ENCODE data around the gene ZSWIM1. TPM values are rescaled to one million over a fixed set of nuclear protein-coding genes. Genes with fewer than 3 reads are reported as not detected.

The ZSWIM1 gene
- total and polyA plus RNA-seq, 2 of the 8 experiments (the other 6 are each of a cell fraction or from before 2014, with no cell fraction given), result 14.1 to 15.6 TPM

GRCh38 chr20:45848421-45848820 is 32.6 kb upstream of the ZSWIM1 start:
- no peak overlapping the region for H2AFZ ChIP-seq (ENCODE audit: low read length)
- no peak overlapping the region for H3K9ac ChIP-seq (replicated peaks in 1 of 4; ENCODE audit: extremely low read depth in 1 of 4, low read depth in 3 of 4, low read length in 3 of 4)
- no peak overlapping the region for H2BK12ac ChIP-seq (ENCODE audit: low read depth, low read length)
- no peaks in the 10 kb centered on the region for H4K20me1 ChIP-seq (replicated peaks in 1 of 2; ENCODE audit: control insufficient read depth in 1 of 2, insufficient read depth in 2 of 2, low read length in 2 of 2)
- no peak overlapping the region for H3K4ac ChIP-seq (replicated peaks; ENCODE audit: insufficient read length, low read depth, low read length)
- H3K36me3 ChIP-seq (ENCODE audit: control insufficient read depth in 2 of 4, insufficient read depth in 4 of 4, low read length in 3 of 4), result peaks cover 8 to 46% (median 10%) of the 10 kb centered on the region in 4 experiments
- H3K27me3 ChIP-seq (replicated peaks in 1 of 4; ENCODE audit: control insufficient read depth in 3 of 4, extremely low read depth in 1 of 4, insufficient read depth in 3 of 4, low read length in 3 of 4), result no peaks in the 10 kb centered on the region
- no peak overlapping the region for H2BK120ac ChIP-seq (replicated peaks; ENCODE audit: low read depth, low read length)
- no peak overlapping the region for H4K91ac ChIP-seq (replicated peaks; ENCODE audit: insufficient read length, low read length)
- H3K9me3 ChIP-seq (ENCODE audit: insufficient read depth in 2 of 2, low read depth in 1 of 2, low read length in 1 of 2), result no peaks in the 10 kb centered on the region
- no peak overlapping the region for H2BK20ac ChIP-seq (ENCODE audit: low read length)
- 92% methylated on average over 8 of the region's 8 CpGs; no CpG with 5 or more reads in 1 of the 2 experiments for WGBS, 2 experiments (ENCODE audit: extremely low coverage in 1 of 2, insufficient coverage in 1 of 2, insufficient read length in 1 of 2, insufficient replicate concordance in 2 of 2, low coverage in 1 of 2, low lambda C conversion rate in 2 of 2, missing lambda C conversion rate in 1 of 2)
- DNase-seq (ENCODE audit: low read depth in 1 of 2, low spot score in 2 of 2) (no peak), FAIRE-seq (no peak)
- peaks cover 0 to 7% of the 10 kb centered on the region in 2 experiments; a peak in 1 of 4 replicates for H3K79me2 ChIP-seq (ENCODE audit: control insufficient read depth in 1 of 2, insufficient read depth in 2 of 2, low read length in 2 of 2)
- peak overlapping the region; percentile 72; the same call in 1 of the 2 replicates for H2AK5ac ChIP-seq (ENCODE audit: low read depth, low read length)
- H3K4me2 ChIP-seq (ENCODE audit: insufficient read depth in 1 of 2, low read depth in 2 of 2, low read length in 2 of 2), result no peak overlapping the region
- ChIA-PET POLR2A (ENCODE audit: partially characterized antibody) (interaction anchor here (0.5 to 4.5 kb wide), 5 partner anchors 9 to 32 kb away, joined by 3 to 36 read pairs (median 11); partner anchors contain the start of genes SNX21 and ZSWIM1), CTCF (ENCODE audit: partially characterized antibody) (interaction anchor here (1.0 to 1.4 kb wide), 3 partner anchors 9 to 49 kb away, joined by 3 to 4 read pairs (median 3); no protein-coding TSS in a partner anchor)
- H3K18ac ChIP-seq (ENCODE audit: extremely low read depth, low read length), result no peak overlapping the region
- peaks cover 2 to 6% (median 4%) of the 10 kb centered on the region in 4 experiments; a peak in 5 of 7 replicates for H3K4me1 ChIP-seq (replicated peaks in 1 of 4; ENCODE audit: control insufficient read depth in 3 of 4, insufficient read depth in 4 of 4, low read length in 3 of 4)
- no peak overlapping the region for H3K56ac ChIP-seq (replicated peaks; ENCODE audit: insufficient read length, low read depth, low read length)
- 0 out of 2 replicates have a peak overlapping the region, but pooled peaks have one; percentile 19 for H2BK5ac ChIP-seq (ENCODE audit: low read depth, low read length)
- no peak overlapping the region for H4K5ac ChIP-seq (ENCODE audit: insufficient read length, low read depth, low read length)
- H3K79me1 ChIP-seq (ENCODE audit: low read depth, low read length), result no peaks in the 10 kb centered on the region
- no peak overlapping the region for H3K4me3 ChIP-seq (ENCODE audit: extremely low read depth in 1 of 4, insufficient read depth in 2 of 4, low read depth in 3 of 4, low read length in 4 of 4)
- H3K14ac ChIP-seq (ENCODE audit: insufficient read length), result no peak overlapping the region
- H4K8ac ChIP-seq (ENCODE audit: extremely low read depth, insufficient read depth, low read length), result no peak overlapping the region
- 0 out of 2 replicates have a peak overlapping the region, but pooled peaks have one; percentile 18 for H2BK15ac ChIP-seq (ENCODE audit: low read length)
- H3K27ac ChIP-seq (ENCODE audit: low read depth, low read length), result no peak overlapping the region
- no peak overlapping the region for H3K23ac ChIP-seq (ENCODE audit: insufficient read length)
- H3K23me2 ChIP-seq (ENCODE audit: low read depth, low read length), result no peaks in the 10 kb centered on the region
- TF ChIP-seq RAD21 (IDR thresholded peaks at IDR 0.05 in 1 of 2, conservative IDR thresholded peaks at IDR 0.05 in 1 of 2; ENCODE audit: low read depth in 2 of 2, low read length in 2 of 2), result no peak
- TF ChIP-seq ZNF274 (IDR thresholded peaks at IDR 0.05; ENCODE audit: borderline replicate concordance, extremely low read depth, low read length), result no peak
- TF ChIP-seq JUND (IDR thresholded peaks at IDR 0.05; ENCODE audit: low read length), result no peak
- no peak for TF ChIP-seq HDAC2 (IDR thresholded peaks at IDR 0.05; ENCODE audit: borderline replicate concordance in 1 of 2, low read depth in 2 of 2, low read length in 2 of 2)
- TF ChIP-seq ASH2L (IDR thresholded peaks at IDR 0.05; ENCODE audit: low read length), result no peak
- TF ChIP-seq POLR2A (IDR thresholded peaks at IDR 0.05; ENCODE audit: control extremely low read depth in 1 of 2, low read depth in 2 of 2, low read length in 2 of 2), result no peak
- TF ChIP-seq CBX5 (IDR thresholded peaks at IDR 0.05; ENCODE audit: low read depth, low read length), result no peak
- no peak for TF ChIP-seq SUZ12 (IDR thresholded peaks at IDR 0.05; ENCODE audit: low read length)
- no peak for TF ChIP-seq NRF1 (IDR thresholded peaks at IDR 0.05; ENCODE audit: low read depth, low read length)
- TF ChIP-seq CTCF (IDR thresholded peaks at IDR 0.05; ENCODE audit: control extremely low read depth in 1 of 3, insufficient read depth in 1 of 3, low read depth in 1 of 3, low read length in 3 of 3), result no peak

Measured in H1 (cell line).